Measurements from ENCODE around the gene SCGB1D4.

Gene SCGB1D4

GRCh38 chr11:62273284-62273683, 25.6 kb downstream of the SCGB1D4 start:
- no peak for DNase-seq

DNA sequence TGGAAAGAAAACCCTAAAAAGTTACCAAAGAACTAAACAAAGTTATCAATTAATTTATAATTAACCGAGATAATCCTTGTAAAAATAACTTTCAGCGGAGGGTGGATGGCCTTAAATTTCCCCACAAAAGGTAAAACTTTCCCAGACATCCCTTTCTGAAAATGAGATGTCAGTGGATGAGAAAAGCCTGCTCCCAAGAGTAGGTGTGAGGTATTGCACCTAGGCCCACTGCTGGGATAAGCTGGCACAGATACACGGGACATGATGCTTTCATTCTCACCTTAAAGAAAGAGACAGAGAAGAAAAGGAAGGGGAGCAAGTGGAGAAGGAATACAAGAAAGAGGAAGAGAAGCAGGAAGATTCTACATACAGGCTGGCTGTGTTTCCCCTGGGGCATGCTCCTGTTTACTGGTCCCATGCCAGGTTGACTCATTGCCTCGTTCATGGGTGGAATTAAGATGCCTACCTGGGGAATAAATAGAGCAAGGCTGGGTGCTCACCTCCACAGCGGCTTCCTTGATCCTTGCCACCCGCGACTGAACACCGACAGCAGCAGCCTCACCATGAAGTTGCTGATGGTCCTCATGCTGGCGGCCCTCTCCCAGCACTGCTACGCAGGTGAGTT, 29.1 kb downstream of the SCGB1D4 start, which contains the start of gene SCGB2A2:
Gene SCGB2A2, plus strand, starts transcription at position 505 of the 625 bp plus-strand sequence. Its CDS starts 59 bp downstream, at position 564.
- DNase-seq: no peak

GRCh38 chr11:62267576-62267975, 31.3 kb downstream of the SCGB1D4 start:
- DNase-seq: no peak

GRCh38 chr11:62267050-62267449, 31.8 kb downstream of the SCGB1D4 start:
- DNase-seq: no peak

DNA sequence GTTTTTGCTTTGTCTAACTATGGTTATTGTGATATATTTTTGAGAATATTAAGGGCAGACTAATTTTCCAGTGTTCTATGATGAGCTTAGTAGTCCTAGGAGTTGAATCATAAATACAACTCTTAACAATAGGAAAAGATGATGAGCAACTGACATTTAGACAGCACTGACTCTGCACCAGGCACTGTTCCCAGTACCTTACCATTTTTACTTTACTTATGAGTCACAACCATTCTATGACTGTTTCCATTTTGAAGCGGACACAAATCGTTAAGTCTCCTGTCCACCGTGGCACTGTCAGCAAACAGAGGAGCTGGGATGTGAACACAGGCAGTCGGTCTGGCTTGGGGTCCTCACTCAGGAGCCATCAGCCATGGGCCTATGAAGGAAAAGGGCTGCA, 32.3 kb downstream of the SCGB1D4 start:
- DNase-seq: no peak

DNA sequence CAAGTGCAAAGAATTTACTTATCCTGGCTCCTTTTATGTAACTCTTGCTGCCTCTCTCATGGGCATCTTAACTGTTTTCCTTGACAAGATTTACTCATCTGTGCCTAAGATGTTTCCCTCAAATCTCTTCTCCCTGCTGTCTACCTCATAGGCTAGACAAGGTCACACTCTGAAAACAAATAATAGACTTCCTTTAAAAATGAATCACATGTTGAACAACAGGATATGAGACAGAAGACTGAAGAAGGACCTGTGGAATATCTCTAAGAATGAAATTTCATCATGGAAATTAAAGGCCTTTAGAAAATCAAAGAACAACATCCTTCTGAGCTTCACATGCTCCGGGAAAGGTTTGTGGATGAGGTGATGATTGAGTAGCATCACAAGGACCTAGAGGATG, 34.9 kb downstream of the SCGB1D4 start:
- DNase-seq: no peak

DNA sequence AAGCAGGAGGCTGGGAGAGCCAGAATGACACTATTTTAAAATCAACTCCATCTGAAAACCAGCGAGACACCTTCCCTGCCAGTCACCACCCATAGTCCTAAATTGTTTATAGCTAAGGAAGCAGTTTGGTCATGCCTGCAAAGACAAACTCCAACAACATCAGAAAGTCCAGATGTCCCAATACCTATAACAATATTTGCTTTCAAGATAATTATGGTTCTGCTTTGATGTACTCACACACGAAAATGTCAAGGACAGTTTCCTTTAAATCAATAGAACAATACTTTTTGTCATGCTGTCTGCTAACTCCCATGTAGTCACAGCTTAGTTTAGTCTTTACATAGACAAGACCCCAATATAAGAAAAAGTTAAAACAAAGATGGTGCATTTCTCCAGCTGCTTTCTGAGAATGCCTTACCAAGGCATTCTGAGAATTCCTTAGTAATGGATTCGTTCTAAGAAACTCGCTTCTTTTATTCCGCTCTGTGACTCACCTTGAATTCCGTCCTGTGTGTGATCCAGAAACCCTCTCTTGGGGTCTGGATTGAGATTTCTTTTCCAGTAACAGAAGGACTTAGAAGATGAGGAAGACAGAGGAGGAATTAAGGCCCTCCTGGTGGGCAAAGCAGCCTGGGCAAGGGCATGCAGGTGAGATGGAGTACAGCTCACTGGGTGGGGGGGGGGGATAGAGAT, 38.5 kb downstream of the SCGB1D4 start:
- no peak for DNase-seq

- no peak for DNase-seq
Measured at GRCh38 chr11:62256281-62256680, 42.6 kb downstream of the SCGB1D4 start.

GRCh38 chr11:62253999-62254542, 44.8 kb downstream of the SCGB1D4 start:
- no peak for DNase-seq

DNA sequence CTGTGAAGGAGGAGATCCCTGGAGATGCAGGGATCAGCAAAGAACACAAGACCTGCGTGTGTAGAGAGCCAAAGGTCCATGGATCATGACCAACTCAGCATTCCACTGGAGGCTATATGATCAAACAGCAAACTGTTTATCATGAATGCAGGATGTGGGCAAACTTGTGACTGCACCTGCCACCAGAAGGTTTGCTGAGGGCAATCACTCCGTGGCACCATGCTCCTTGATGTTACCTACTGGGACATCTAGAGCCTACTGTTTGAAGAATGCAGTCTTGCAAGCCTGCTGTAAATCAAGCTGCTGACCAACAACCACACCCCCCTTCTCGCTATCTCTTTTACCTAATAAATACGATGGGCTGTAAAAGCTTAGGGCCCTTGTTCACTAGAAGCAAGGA, 47.2 kb downstream of the SCGB1D4 start:
- DNase-seq: no peak

Measured in NCI-H2227 treated with DMSO at 0.1 percent for 48 hours (cell line).